GM13976 (cell line): ENCODE measurements around the gene LTC4S.
A peak's percentile ranks its signal among the peaks of the same experiment; 100 is the strongest.

Source experiments
- DNase-seq: peaks from one replicate; pipeline ENCODE4 v3.0.0; 2012; ENCODE audit warnings: low spot score
- in situ Hi-C: fragments of 300-500 bp; cut with MboI; formaldehyde crosslinking; loops from one replicate; pipeline ENCODE4 v1.12.0; 2022; ENCODE audit warnings: low sequenced_read_pairs, mixed read lengths, inconsistent platforms; ENCODE audit not compliant: unreplicated experiment
- TF ChIP-seq, protein P1 (sequence below): IDR thresholded peaks from 2 replicates; pipeline ENCODE4 v1.5.1; 2012; ENCODE audit warnings: borderline replicate concordance, mild to moderate bottlenecking; ENCODE audit not compliant: insufficient read depth; ENCODE audit errors: extremely low read depth, missing control alignments, control extremely low read depth

LTC4S gene

GRCh38 chr5:179815491-179816249, 21.9 kb downstream of the LTC4S start:
- TF ChIP-seq, protein P1, sequence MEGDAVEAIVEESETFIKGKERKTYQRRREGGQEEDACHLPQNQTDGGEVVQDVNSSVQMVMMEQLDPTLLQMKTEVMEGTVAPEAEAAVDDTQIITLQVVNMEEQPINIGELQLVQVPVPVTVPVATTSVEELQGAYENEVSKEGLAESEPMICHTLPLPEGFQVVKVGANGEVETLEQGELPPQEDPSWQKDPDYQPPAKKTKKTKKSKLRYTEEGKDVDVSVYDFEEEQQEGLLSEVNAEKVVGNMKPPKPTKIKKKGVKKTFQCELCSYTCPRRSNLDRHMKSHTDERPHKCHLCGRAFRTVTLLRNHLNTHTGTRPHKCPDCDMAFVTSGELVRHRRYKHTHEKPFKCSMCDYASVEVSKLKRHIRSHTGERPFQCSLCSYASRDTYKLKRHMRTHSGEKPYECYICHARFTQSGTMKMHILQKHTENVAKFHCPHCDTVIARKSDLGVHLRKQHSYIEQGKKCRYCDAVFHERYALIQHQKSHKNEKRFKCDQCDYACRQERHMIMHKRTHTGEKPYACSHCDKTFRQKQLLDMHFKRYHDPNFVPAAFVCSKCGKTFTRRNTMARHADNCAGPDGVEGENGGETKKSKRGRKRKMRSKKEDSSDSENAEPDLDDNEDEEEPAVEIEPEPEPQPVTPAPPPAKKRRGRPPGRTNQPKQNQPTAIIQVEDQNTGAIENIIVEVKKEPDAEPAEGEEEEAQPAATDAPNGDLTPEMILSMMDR: no peak
- in situ Hi-C loops: no loop called here
- DNase-seq: no peak

- TF ChIP-seq, protein P1: no peak
- in situ Hi-C loops: no loop called here
- no peak for DNase-seq
Observed at GRCh38 chr5:179816401-179816795, 22.6 kb downstream of the LTC4S start.

GRCh38 chr5:179816796-179817469, 23.1 kb downstream of the LTC4S start:
- TF ChIP-seq, protein P1: no peak
- in situ Hi-C loops: no loop called here
- no peak for DNase-seq

GRCh38 chr5:179817470-179817840, 23.7 kb downstream of the LTC4S start:
- no peak for DNase-seq
- TF ChIP-seq, protein P1: no peak
- in situ Hi-C loops: no loop called here

- in situ Hi-C loops: no loop called here
- DNase-seq: no peak
- TF ChIP-seq, protein P1: no peak
Observed at GRCh38 chr5:179817890-179818745, 24.3 kb downstream of the LTC4S start.

- TF ChIP-seq, protein P1: no peak
- in situ Hi-C loops: no loop called here
- peak; percentile 96 for DNase-seq
Observed at GRCh38 chr5:179818746-179819295, 25.0 kb downstream of the LTC4S start.
